ENCODE measurements around the gene SECISBP2. TPM values are rescaled to one million over a fixed set of nuclear protein-coding genes. Genes with fewer than 3 reads are reported as not detected.

Gene SECISBP2
- total and polyA plus RNA-seq, 2 donors (not counting 1 experiment from before 2014, with no cell fraction given), result 56.6 to 124 TPM

GRCh38 chr9:89315482-89315881, 2.8 kb upstream of the SECISBP2 start:
- Mint-ChIP-seq H3K9me3 (ENCODE audit: insufficient read depth) (no peaks in the 10 kb centered on the region), H3K4me1 (peaks cover 64% of the 10 kb centered on the region), H3K4me3 (no peak overlapping the region), H3K27ac (no peak overlapping the region), H3K27me3 (no peaks in the 10 kb centered on the region)
- Histone ChIP-seq H3K27ac (ENCODE audit: low read length in 2 of 2) (no peak overlapping the region), H3K79me2 (ENCODE audit: control insufficient read depth, insufficient read depth, low read length) (peaks cover 54% of the 10 kb centered on the region), H2AFZ (ENCODE audit: insufficient read depth, low read depth, low read length, poor library complexity, severe bottlenecking) (no peak overlapping the region), H3K4me2 (replicated peaks; ENCODE audit: low read depth, low read length, poor library complexity, severe bottlenecking) (no peak overlapping the region), H3K4me3 (ENCODE audit: control extremely low read depth in 1 of 5, extremely low read depth in 1 of 5, insufficient read depth in 1 of 5, low read depth in 2 of 5, low read length in 4 of 5) (no peak overlapping the region), H3K4me1 (ENCODE audit: control insufficient read depth in 2 of 2, insufficient read depth in 2 of 2, low read length in 2 of 2) (peaks cover 35 to 37% of the 10 kb centered on the region in 2 donors), H3K9me3 (ENCODE audit: control extremely low read depth in 1 of 3, control insufficient read depth in 2 of 3, insufficient read depth in 1 of 3, low read length in 2 of 3) (no peaks in the 10 kb centered on the region), H4K20me1 (ENCODE audit: control insufficient read depth, insufficient read depth, low read length, poor library complexity, severe bottlenecking) (no peaks in the 10 kb centered on the region), H3K36me3 (replicated peaks in 1 of 2; ENCODE audit: control extremely low read depth in 1 of 2, control insufficient read depth in 1 of 2, extremely low read depth in 1 of 2, insufficient read depth in 2 of 2, low read length in 1 of 2) (peaks cover 9 to 22% of the 10 kb centered on the region in 2 experiments), H3K9ac (ENCODE audit: low read length) (no peak overlapping the region), H3K27me3 (replicated peaks in 1 of 4; ENCODE audit: control extremely low read depth in 1 of 4, control insufficient read depth in 3 of 4, insufficient read depth in 4 of 4, low read length in 3 of 4) (no peaks in the 10 kb centered on the region)
- CTCF ChIA-PET, result no interaction called here
- TF ChIP-seq CTCF (IDR thresholded peaks at IDR 0.05) (no peak), EZH2 (IDR thresholded peaks at IDR 0.05; ENCODE audit: borderline replicate concordance, insufficient read depth, low read depth, low read length, poor library complexity, severe bottlenecking) (no peak)
- ATAC-seq (ENCODE audit: low read depth) (no peak), DNase-seq (no peak)
- intact Hi-C loops (cut with micrococcal nuclease), result loop anchor here (5.0 kb wide), 1 partner anchor 928 kb away; the partner anchor contains the start of gene SPIN1
- POLR2A ChIA-PET, result no interaction called here

- Histone ChIP-seq H3K9me3 (ENCODE audit: control extremely low read depth in 1 of 3, control insufficient read depth in 2 of 3, insufficient read depth in 1 of 3, low read length in 2 of 3) (no peaks in the 10 kb centered on the region), H3K9ac (ENCODE audit: low read length) (no peak overlapping the region), H3K27ac (ENCODE audit: low read length in 2 of 2) (peak overlapping the region; percentile 96 to 99), H3K79me2 (ENCODE audit: control insufficient read depth, insufficient read depth, low read length) (peaks cover 62% of the 10 kb centered on the region), H3K4me1 (ENCODE audit: control insufficient read depth in 2 of 2, insufficient read depth in 2 of 2, low read length in 2 of 2) (peaks cover 26 to 29% of the 10 kb centered on the region in 2 donors), H3K27me3 (replicated peaks in 1 of 4; ENCODE audit: control extremely low read depth in 1 of 4, control insufficient read depth in 3 of 4, insufficient read depth in 4 of 4, low read length in 3 of 4) (no peaks in the 10 kb centered on the region), H3K4me3 (ENCODE audit: control extremely low read depth in 1 of 5, extremely low read depth in 1 of 5, insufficient read depth in 1 of 5, low read depth in 2 of 5, low read length in 4 of 5) (no peak overlapping the region), H3K36me3 (replicated peaks in 1 of 2; ENCODE audit: control extremely low read depth in 1 of 2, control insufficient read depth in 1 of 2, extremely low read depth in 1 of 2, insufficient read depth in 2 of 2, low read length in 1 of 2) (peaks cover 9 to 31% of the 10 kb centered on the region in 2 experiments), H3K4me2 (replicated peaks; ENCODE audit: low read depth, low read length, poor library complexity, severe bottlenecking) (peak overlapping the region; percentile 86), H4K20me1 (ENCODE audit: control insufficient read depth, insufficient read depth, low read length, poor library complexity, severe bottlenecking) (peaks cover 1% of the 10 kb centered on the region), H2AFZ (ENCODE audit: insufficient read depth, low read depth, low read length, poor library complexity, severe bottlenecking) (no peak overlapping the region)
- 83% methylated on average over 2 of the region's 4 CpGs for WGBS (ENCODE audit: insufficient coverage)
- no peaks in the 10 kb centered on the region for H3K27me3 Mint-ChIP-seq
- H3K4me1 Mint-ChIP-seq, result peaks cover 65% of the 10 kb centered on the region
- H3K9me3 Mint-ChIP-seq (ENCODE audit: insufficient read depth), result no peaks in the 10 kb centered on the region
- intact Hi-C loops (cut with micrococcal nuclease), result loop anchor here (5.0 kb wide), 1 partner anchor 930 kb away; the partner anchor contains the start of gene SPIN1
- peak overlapping the region; percentile 53 for H3K4me3 Mint-ChIP-seq
- ChIA-PET CTCF (interaction anchor here (1.3 kb wide), 1 partner anchor 231 kb away, joined by 3 read pairs; no protein-coding TSS in a partner anchor), POLR2A (no interaction called here)
- peak overlapping the region; percentile 93 for H3K27ac Mint-ChIP-seq
- no peak for ATAC-seq (ENCODE audit: low read depth)
- DNase-seq, result peak; percentile 25
- TF ChIP-seq CTCF (IDR thresholded peaks at IDR 0.05) (no peak), EZH2 (IDR thresholded peaks at IDR 0.05; ENCODE audit: borderline replicate concordance, insufficient read depth, low read depth, low read length, poor library complexity, severe bottlenecking) (no peak)
Observed at GRCh38 chr9:89317282-89317681, 1.0 kb upstream of the SECISBP2 start.
